ENCODE data around the gene EIF2AK3.
"Not testable (repeated sequence)": the region's sequence is repeated elsewhere in the genome, so short reads cannot be mapped to it uniquely, and the experiment has no call there.

The EIF2AK3 gene

DNA sequence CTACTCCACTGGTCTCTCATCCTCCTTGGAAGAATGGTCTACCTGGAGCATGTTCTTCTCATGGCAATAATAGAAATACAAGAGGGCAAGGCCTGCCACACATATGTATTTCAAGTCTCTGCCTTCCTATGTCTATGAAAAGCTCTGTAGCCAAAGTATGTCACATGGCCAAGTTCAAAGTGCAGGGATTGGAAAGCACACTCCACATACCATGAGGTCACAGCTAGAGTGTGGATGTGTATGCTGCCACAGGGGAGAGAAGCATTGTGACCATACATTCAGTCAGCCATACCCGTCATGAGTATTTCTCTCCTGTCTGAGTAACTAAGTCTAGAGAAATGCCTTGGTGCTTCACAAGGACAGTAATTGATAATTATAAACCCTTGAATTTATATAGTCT lies 8.8 kb upstream of the EIF2AK3 start:
- DNase-seq (ENCODE audit: low spot score) = no peak

GRCh38 chr2:88632569-88632968 lies 5.3 kb upstream of the EIF2AK3 start:
- no peak for DNase-seq (ENCODE audit: low spot score)

- DNase-seq (ENCODE audit: low spot score) = no peak
These were observed 1.3 kb upstream of the EIF2AK3 start for GRCh38 chr2:88628571-88628939.

GRCh38 chr2:88627856-88628570 lies 749 bp upstream of the EIF2AK3 start:
- peak; percentile 65 for DNase-seq (ENCODE audit: low spot score)

- DNase-seq (ENCODE audit: low spot score) = peak; percentile 15
These were observed 851 bp downstream of the EIF2AK3 start for GRCh38 chr2:88626171-88627054.

- no peak for DNase-seq (ENCODE audit: low spot score)
These were observed 2.8 kb downstream of the EIF2AK3 start for GRCh38 chr2:88624477-88624876.

DNA sequence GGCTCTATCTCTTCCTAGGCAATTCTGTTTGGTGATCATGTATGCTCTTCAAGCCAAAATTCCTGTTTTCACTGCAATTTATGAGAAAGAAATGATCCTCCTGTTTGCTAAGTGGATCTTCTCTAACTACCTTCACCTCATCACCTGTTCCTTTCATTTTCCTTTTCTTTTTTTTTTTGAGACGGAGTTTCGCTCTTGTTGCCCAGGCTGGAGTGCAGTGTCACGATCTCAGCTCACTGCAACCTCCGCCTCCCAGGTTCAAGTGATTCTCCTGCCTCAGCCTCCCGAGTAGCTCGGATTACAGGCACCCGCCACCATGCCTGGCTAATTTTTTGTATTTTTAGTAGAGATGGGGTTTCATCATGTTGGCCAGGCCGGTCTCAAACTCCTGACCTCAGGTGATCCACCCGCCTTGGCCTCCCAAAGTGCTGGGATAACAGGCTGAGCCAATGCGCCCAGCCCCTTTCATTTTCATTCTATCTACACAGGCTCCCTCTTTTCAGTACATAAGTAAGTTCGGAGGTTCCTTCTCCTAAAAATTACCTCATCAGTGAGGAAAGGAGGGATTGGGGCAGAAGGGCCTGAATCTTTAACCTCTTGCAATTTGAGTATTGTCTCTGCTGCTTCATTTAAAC lies 3.3 kb downstream of the EIF2AK3 start:
- not testable (repeated sequence) for DNase-seq (ENCODE audit: low spot score)

DNA sequence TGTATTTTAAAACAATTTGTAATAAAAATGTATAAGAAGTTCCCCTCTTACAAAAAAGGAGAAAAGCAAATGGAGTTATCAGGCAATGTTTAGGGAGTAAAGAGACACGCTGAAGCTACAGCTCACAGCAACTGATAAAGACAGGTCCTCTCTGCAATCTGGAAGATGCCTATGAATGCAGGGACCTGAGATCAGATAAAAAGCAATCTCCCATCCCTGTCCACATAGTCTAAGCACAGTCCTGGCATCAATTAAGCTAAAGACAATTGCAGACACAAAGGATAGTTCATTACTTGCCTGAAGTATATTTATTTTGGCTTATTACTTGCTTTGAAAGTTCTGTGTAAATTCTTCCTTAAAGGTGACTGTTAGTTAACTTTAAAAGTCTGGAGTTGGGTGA lies 5.0 kb downstream of the EIF2AK3 start:
- DNase-seq (ENCODE audit: low spot score) = no peak

- DNase-seq (ENCODE audit: low spot score) = no peak
These were observed 5.8 kb downstream of the EIF2AK3 start for GRCh38 chr2:88621432-88621831.

DNA sequence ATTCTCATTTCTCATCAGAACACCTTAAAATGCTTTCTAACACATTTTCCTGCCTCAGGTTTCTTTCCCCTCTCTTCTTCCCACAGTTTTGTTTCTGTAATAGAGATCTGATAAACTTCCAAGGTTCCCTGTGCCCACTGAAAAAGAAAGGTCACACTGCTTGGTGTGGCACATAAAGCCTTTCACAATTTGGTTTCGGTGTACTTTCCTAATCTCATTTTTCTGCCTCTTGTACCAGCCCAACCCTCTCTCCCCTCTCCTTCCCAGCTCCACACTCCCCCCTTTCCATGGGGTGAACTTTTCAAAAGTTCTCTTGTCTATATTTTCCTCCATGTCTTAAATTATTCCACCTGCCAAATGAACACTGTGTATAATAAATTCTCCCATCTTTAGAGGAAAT lies 7.2 kb downstream of the EIF2AK3 start:
- no peak for DNase-seq (ENCODE audit: low spot score)

DNA sequence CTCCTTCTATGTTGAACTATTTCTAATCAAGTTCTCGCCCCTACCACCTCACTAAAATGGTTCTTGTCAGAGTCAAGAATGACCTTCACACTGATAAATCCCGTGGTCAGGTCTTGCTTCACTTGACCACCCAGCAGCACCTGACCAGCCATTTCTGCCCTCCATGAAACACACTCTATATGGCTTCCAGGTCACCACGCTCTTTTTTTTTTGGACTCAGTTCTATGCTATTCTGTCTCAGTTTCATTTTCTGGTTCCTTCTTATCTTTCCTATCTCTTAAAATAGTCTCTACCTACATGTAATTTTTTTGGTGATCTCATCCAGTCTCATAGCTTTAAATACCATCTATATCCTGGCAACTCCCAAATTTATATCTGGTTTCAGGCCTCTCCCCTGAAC lies 11.4 kb downstream of the EIF2AK3 start:
- DNase-seq (ENCODE audit: low spot score) = no peak

DNA sequence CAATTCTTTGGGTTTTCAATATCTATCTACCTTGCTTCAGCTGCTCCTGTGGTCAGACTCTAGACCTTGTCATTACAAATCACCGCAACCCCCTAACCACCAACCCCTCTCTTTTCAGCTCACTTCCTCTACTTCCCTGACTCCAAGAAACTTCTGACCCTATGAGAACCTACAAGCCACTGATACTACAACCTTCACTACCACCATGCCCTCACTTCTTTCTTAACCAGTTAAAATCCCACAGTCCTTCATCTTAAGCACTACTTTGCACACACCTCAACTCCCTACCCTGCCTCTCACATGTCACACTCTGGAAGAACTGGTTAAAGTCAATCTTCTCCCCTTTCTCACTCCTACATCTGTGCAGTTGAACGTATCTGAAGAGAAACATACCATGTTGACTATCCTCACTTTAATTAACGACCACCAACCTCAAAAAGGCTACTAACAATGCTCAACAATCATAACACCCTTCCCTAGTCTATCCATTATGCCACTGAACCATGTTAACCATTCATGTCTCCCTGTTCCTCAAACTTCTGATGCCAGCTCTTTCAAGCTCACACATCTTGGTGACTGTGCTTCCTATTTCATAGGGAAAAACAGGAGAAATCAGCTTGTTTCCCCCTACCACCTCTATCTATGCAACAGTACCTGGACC lies 12.6 kb downstream of the EIF2AK3 start:
- DNase-seq (ENCODE audit: low spot score) = no peak

DNA sequence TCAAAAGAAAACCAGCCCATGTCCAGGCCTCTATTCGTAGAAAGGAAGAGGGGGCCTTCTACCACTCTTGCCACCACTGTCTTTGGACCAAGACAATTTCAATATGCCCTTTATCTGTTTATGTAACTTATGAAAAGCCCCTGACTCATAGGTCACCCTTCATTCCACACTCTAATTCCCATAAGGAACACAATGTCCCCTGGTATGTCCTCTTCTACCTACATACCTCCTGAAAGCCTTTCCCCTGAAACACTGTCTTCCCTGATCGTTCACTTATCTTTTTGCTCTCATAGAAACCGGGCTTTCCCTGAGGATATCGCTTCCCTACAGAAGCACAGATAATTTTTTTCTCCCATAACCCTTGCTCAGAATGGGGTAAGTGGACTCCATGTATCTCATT lies 13.3 kb downstream of the EIF2AK3 start:
- no peak for DNase-seq (ENCODE audit: low spot score)

DNA sequence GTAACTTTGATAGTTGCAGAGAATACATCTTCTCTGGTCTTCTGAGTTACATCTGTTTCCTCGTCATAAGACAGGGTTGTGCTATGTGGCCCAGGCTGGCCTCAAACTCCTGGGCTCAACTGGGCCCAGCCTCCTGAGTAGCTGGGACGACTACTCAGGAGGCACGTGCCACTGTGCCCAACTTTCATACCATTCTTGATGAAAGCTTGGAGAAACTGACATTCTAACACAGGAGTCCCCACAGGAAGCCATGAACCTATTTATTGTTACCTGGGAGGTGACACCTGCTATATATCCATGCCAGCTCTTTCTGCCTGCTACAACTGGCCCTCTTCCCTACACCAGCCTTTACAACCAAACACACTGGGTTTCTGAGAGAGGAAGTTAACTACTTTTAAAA lies 19.1 kb downstream of the EIF2AK3 start:
- DNase-seq (ENCODE audit: low spot score) = no peak

DNA sequence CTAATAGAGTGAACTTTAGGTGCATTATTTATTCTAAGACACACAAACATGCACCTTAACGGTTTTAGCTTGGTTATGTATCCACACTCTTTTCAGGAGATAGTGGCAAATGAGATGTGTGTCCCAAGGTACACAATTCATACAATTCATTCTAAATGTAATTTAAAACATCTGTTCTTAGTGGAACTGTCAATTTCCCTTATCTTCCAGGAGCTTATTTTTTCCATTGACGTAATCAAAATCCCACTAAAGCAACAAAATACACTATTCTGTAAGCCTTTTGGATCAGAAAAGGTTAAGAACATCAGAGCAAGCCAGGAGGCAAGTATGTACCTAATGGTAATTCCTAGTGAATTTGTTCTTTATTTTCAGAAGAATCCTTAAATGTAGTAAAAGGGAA lies 19.8 kb downstream of the EIF2AK3 start:
- DNase-seq (ENCODE audit: low spot score) = no peak

DNA sequence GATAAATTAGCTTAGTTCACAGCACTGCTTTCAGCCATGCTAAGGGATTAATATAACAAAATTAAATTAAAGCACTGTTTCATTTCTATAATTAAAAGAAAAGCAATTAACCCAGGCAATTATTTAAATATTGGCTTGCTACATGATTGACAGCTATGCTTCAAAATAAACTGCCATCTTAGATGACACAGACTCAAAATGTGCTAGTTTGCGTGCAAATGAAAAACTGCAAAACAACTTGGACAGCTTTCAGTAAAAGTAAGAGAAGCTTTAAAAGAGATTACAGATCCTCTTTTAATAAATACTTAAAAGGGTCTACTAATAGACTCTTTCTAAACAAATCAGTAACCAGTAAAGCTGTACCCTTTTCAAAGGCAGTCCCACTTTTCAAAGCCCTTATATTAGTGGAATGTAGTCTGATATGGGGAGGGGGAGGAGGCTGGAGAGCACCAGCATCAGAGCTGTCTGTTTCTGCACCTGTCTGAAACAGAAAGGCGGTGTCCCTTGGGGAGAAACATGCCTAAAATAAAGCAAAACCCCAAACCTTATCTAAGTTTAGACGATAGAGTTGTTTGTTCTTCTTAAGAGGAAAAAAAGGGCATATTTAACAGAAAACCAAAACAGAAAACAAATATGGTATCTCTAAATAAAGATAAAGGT lies 20.8 kb downstream of the EIF2AK3 start:
- no peak for DNase-seq (ENCODE audit: low spot score)

DNA sequence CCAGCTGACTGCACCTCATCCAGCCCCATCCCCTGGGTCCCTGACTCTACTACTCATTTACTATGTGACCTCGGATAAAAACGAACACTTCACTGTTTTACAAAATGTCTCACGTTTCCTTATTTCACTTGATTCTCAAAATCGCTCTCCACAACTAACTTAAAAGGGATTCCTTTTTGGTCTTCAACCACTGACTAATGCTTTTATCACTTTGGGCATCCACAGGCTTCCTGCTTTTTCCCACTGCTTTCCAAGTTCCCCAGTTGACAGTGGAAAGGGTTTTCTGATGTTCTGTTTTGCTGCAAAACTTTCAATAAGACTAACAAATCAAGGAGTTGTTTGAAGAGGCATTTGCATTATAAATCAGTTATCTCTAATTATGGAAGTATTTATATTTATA lies 24.1 kb downstream of the EIF2AK3 start:
- no peak for DNase-seq (ENCODE audit: low spot score)

DNA sequence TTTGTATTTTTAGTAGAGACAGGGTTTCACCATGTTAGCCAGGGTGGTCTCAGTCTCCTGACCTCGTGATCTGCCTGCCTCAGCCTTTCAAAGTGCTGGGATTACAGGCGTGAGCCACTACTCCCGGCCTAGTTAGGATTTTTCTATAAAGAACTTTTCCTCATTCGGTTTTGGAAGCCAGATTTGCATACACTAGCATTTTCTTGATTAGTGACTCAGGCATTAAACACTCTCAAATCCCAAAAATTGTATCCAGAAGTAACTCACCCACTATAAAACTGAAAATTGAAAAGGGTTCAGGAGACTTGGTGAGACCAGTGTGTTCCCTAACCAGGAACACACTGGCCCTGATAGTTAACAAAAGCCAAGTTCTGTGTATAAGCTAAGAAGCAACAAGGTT lies 25.2 kb downstream of the EIF2AK3 start:
- DNase-seq (ENCODE audit: low spot score) = no peak

GRCh38 chr2:88601286-88601685 lies 26.0 kb downstream of the EIF2AK3 start:
- no peak for DNase-seq (ENCODE audit: low spot score)

GRCh38 chr2:88600038-88600465 lies 27.2 kb downstream of the EIF2AK3 start:
- DNase-seq (ENCODE audit: low spot score) = peak; percentile 41

DNA sequence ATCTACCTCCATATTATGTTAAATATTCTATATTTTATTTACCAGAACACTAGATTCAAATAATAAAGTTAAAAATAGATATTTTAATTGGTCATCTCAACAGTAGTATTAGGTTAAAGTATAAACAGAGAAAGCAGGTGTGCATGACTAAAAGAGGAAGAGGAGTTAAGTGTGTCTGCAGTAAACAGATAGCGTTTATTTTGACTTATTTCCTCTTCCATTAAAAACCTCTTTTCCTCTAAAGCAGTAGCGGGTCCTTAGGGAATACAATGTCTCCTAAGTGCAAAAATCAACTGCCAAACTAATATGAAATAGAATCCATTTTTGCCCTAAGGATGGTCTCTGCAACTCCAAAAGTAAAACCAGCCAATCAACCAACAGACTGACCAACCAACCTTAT lies 27.7 kb downstream of the EIF2AK3 start:
- DNase-seq (ENCODE audit: low spot score) = no peak

GRCh38 chr2:88597168-88597567 lies 30.1 kb downstream of the EIF2AK3 start:
- no peak for DNase-seq (ENCODE audit: low spot score)

All from HuH-7 (cell line).